T47D (cell line): ENCODE data around the gene TMEM82.

ENCODE experiments used
- DNase-seq, 2 experiments: peaks; one replicate each; pipeline versions ENCODE4 v3.0.0 to v3.0.0-alpha.2; 2011 to 2012; ENCODE audit warnings: low read depth in 1 of 2, low spot score in 1 of 2
- JUND ChIP-seq: IDR thresholded peaks from 2 replicates; pipeline ENCODE4 v1.6.1; 2012; ENCODE audit warnings: low read depth
- in situ Hi-C: cut with HindIII; loops from 2 replicates; pipeline ENCODE4 v1.10.0; 2016; ENCODE audit warnings: low sequenced_read_pairs, low pct_unique_long_range_greater_than_20kb

TMEM82 gene

DNA sequence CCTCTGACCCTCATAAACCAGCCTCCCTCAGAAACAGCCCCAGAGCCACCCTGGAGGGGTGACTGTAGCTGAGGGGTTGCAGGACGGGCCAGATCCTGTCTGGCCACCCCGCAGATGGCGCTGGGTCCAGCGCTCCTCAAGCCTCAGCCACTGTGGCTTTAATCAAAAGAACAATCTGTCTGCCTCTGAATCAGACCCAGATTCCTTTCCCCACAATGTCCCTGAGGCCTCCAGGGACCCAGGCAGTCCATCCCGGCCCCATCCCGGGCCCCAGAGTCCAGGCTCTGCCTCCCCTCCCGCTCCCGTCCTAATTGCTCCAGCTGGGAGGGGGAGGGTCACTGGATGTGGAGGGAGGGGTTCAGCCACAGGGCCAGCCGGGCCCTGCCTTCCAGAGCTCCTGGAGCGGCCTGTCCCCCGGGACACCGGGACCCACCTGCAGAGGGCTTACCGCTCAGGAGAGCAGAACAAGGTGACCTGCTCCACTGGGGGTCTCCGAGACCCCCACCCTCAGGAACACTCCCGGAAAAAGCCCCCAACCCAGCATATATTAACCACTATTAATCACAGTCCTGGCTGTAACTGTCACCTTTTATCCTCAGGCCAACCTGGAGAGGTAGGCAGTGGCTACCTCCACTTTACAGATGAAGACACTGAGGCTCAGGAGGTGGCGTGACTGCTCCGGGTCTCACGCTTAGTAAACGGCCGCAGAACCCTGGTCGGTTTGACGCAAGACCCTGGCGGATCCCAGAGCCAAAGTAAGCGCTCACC, 15.5 kb downstream of the TMEM82 start:
- in situ Hi-C loops: no loop called here
- no peak for TF ChIP-seq JUND
- DNase-seq: no peak

DNA sequence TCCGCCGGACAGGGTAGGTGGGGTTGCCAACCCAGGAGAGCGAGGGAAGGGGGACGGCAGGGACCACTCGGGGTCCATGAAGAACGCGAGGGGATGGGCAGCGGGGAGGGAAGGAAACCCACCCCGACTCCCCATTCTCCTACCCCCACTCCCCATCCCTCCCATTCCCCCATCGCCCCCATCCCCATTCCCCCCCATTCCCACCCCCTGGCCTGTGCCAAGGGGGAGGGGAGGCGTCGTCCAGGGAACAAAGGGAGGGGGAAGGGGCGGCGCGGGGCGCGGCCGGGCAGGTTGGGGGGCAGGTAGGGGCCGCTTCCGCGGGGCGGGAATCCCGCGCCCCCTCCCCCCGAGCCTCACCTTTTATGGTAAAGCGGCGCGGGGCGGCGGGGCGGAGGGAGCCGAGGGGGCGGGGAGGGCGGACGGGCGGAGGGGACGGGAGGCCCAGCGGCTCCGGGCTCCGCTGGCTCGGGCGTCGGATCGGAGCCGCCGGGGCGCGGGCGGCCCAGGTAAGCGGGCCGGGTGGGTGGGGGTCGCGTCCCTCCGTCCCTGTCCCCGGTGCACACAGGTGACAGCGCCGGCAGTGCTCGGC, 16.1 kb downstream of the TMEM82 start, which contains the start of gene FBLIM1:
FBLIM1 (plus strand) TSS at position 453 of the 589 bp plus-strand sequence. CDS start 6,189 bp downstream, outside the sequence.
- DNase-seq: peak in 1 of 2 experiments; percentile 29
- TF ChIP-seq JUND: no peak
- in situ Hi-C loops: no loop called here

DNA sequence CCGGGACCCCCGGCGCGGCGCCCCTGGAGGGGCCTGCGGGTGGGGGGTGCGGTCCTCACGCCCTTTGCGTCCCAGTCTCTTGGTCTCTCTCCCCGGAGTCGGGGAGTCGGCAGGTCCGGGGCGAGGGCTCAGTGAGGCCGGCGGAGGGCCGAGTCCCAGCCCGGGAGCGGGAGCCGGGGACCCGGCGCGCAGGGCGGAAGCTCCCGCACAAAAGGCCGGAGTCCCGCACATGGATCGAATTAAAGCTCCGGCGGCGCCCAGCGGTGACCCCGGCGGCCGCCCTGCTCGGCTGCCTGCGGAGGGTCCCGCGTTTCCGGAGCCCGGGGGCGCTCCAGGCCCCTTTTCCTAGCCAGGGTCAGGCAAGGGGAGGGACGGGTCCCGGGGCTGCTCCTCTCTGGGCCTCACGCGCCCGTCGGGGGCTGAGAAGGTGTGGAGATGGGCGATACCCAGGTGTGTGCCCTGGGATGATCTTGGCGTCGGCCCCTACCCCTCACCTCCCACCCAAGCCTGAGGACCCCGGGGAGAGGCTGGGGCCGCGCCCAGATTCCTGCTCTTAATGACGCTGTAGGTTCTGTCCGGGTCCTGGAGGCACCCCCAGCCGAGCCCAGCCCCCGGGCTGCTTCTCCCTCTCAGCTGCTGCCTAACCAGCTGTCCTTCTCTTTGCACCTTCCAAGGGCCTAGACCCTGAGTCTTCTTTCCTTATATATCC, 16.8 kb downstream of the TMEM82 start:
- no peak for TF ChIP-seq JUND
- in situ Hi-C loops: no loop called here

DNA sequence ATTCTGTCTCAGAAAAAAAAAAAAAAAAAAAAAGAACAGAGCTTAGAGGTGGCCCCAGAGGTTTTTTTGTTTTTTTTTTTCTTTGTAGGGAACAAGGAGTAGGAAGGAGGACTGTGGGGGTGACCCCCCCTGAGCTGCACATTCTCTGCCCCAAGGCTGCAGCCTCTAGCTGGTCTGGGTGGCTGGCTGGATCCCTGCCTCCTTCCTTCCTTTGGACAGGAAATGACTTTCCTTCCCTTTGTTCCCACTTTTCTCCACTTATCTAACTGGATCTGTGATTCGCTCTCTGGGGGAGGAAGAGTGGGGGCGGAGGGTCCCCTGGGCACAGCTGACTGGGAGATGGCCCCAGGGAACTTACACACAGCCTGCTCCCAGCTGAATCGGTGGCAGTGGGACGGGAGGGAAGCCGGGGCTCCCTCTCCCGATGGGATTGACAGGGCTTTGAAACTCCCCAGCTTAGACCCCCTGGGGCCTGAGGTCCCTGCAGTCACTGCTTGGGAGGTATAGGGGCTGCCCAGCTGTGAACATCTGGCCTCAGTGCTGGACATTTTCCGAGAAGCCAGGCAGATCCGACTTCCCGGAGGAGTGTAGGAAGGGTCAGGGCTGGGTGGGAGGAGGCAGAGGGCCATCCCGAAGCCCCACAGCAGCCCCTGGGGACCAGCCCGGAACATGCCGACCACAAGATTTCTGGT, 18.4 kb downstream of the TMEM82 start:
- no peak for DNase-seq
- no peak for TF ChIP-seq JUND
- in situ Hi-C loops: no loop called here

More for the DNA sequence above, 16.8 kb downstream of the TMEM82 start:
- no peak for DNase-seq

DNA sequence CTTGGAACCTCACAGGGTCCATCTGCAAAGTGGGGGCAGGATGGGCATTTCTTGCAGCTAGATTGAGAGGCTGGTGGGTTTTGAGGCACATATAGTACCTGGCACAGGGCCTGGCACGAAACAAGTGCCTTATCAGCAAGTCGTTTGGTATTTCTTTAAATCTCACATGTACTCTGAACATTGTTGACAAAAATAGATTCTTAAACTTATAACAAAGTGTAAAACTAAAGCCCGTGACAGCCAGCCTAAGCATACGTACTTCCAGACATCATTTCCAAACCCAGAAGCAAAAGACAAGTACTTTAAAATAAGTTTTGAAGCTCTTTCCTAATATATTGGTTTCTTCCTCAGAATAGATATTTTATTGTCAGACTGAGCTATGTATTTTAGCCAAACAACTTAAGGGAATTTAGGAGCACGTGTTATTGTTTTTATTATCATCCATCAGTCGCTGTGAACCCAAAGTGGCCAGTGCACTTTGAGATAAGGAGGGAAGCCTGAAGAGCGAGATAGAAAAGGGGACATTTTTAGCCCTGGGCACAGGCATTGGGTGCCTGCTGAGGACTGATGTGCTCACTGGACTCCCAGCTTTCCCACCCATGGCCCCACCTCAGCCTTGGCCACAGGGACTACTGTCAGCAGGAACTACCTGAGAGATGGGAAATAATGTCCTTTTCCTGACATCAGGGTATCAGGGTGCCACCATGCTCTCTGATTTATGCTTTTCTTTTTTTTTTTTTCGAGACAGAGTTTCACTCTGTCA, 19.2 kb downstream of the TMEM82 start:
- no peak for TF ChIP-seq JUND

DNA sequence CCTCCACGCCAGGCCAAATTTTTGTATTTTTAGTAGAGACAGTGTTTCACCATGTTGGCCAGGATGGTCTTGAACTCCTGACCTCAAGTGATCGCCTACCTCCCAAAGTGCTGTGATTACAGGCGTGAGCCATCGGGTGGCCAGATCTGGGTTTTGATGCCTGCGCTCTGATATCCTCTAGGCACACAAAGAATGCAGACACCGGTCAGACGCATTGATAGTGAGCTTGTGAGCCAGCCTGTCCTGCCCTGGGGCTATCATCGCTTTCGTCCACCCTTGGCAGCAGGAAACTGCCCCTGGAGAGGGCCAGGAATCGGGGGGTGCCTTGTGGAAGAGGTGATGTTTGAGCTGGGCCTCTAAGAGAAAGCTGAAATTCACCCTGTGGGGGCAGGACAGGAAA, 20.2 kb downstream of the TMEM82 start:
- in situ Hi-C loops: no loop called here
- DNase-seq: no peak
- TF ChIP-seq JUND: no peak

More for the DNA sequence above, 19.2 kb downstream of the TMEM82 start:
- DNase-seq: no peak
- in situ Hi-C loops: no loop called here

DNA sequence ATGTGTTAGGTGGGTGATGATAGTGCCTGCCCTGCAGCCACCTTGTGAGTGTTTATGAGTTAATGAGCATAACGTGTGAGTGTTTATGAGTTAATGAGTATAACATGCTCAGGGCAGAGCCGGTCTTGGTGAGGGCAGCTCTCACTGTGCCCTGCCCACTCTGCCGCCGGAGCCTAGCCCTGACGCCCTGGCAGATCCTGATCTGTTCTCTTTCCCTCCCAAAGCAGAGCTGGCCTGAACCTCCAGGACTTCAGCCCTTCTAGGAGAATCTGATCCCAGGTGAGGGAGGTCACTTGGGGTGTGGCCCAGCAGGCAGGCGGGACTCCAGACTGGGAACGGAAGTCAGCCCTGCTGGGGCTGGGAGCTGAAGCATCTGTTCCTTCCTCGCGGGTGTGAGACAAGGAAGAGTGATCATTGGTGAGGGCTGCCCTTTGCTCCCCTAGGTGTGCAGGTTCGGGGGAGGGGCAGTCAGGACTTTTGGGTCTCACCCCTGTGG, 22.0 kb downstream of the TMEM82 start:
- in situ Hi-C loops: no loop called here
- no peak for DNase-seq
- TF ChIP-seq JUND: no peak

DNA sequence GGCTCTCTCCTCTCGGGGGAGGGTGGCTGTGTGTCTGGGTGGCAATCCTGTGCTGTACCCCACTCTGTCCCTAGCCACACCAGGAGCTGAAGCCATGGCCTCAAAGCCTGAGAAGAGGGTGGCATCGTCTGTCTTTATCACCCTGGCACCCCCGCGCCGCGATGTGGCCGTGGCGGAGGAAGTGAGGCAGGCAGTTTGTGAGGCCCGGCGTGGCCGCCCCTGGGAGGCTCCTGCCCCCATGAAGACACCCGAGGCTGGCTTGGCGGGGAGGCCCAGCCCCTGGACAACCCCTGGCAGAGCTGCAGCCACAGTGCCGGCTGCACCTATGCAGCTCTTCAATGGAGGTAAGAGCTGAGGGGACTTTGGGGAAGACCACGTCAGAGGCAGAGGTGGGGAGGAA, 22.6 kb downstream of the TMEM82 start:
- in situ Hi-C loops: no loop called here
- no peak for TF ChIP-seq JUND
- DNase-seq: no peak

DNA sequence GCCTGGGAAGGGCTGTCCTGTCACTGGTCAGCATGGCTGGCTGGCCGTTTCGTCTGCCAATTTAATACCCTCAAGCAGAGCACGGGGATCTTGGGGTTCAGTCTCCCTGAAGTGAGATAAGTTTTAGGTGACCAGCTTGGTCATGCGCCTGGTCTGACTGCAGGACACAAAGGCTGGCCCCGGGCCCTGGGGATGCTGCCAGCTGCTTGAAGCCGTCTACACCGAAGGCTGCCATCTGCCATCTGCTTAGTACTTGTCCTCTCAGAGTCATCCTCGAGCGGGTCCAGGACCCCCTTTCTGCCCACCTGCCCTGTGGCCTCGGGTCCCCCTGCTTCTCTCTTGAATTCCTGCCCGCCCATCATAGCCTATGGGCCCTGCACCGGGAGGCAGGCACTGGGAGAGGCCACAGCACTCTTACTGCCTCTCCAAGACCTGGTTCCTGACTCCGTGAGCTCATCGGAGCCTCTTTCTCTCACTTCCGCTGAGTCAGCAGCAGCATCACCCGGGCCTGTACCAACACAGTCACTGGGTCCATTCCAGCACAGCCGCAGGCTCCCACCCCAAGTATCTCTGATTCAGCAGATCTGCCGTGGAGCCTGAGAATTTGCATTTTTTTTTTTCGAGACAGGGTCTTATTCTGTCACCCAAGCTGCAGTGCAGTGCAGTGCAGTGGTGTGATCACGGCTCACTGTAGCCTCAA, 23.3 kb downstream of the TMEM82 start:
- no peak for TF ChIP-seq JUND
- in situ Hi-C loops: no loop called here
- DNase-seq: no peak

DNA sequence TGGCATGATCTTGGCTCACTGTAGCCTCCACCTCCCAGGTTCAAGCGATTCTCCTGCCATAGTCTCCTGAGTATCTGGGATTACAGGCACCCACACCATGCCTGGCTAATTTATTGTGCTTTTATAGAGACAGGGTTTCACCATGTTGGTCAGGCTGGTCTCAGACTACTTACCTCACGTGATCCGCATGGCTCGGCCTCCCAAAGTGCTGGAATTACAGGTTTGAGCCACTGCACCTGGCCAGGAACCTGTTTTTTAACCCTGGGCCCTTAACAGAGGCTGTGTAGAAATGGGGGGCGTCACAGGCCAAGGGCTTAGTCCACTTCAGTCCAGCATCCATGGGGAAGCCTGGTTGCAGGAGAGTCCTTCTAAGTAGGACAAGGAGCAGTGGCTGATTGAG, 25.6 kb downstream of the TMEM82 start:
- peak in 1 of 2 experiments; percentile 69 for DNase-seq
- in situ Hi-C loops: no loop called here
- no peak for TF ChIP-seq JUND

DNA sequence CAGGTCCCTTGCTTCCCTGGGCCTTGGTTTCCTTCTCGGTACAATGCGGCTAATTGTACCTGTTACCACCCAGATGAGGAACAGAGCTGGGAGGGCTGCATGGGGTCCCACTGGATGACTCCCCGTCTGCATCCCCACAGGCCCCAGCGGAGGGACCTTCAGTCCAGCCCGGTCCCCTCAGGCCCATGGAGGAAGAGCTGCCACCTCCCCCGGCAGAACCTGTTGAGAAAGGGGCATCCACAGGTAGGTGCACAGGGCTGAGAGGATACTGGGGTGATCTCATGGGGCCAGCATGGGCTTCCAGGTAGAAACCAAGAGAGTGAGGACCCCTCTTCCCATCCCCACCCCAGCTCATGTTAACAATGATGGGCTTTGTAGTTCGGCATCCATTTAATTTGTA, 26.1 kb downstream of the TMEM82 start:
- in situ Hi-C loops: no loop called here
- no peak for DNase-seq
- no peak for TF ChIP-seq JUND
